Stimulated activated CD8-positive, alpha-beta memory T cell treated with anti-CD3 and anti-CD28 coated beads, Interleukin-12 subunit alpha, Interleukin-12 subunit beta, amount 100 ng/mL, for 24 hours (primary cell): ENCODE measurements around the gene AMBP.

Experiments used
- DNase-seq: peaks from one replicate; pipeline ENCODE4 v3.0.0-alpha.2; 2020; ENCODE audit errors: extremely low read depth

AMBP gene

DNA sequence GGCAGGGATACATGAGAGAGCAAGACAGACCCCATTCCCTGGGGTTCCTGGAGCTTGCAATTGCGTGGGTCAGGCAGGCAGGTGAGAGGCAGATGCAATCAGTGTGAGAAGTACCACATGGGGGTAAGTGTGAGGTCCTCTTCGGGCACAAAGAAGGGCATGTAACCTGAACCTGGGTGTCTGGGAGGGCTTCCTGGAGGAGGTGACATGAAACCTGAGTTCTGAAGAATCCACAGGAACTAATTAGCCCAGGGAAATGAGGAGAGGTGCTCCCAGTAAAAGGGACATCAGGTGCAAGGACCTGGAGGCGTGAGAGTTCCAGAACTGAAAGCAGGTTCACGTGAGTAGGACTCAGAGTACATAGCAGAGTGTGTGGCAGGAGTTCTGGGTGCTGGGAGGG, 2.5 kb downstream of the AMBP start:
- DNase-seq = no peak

DNA sequence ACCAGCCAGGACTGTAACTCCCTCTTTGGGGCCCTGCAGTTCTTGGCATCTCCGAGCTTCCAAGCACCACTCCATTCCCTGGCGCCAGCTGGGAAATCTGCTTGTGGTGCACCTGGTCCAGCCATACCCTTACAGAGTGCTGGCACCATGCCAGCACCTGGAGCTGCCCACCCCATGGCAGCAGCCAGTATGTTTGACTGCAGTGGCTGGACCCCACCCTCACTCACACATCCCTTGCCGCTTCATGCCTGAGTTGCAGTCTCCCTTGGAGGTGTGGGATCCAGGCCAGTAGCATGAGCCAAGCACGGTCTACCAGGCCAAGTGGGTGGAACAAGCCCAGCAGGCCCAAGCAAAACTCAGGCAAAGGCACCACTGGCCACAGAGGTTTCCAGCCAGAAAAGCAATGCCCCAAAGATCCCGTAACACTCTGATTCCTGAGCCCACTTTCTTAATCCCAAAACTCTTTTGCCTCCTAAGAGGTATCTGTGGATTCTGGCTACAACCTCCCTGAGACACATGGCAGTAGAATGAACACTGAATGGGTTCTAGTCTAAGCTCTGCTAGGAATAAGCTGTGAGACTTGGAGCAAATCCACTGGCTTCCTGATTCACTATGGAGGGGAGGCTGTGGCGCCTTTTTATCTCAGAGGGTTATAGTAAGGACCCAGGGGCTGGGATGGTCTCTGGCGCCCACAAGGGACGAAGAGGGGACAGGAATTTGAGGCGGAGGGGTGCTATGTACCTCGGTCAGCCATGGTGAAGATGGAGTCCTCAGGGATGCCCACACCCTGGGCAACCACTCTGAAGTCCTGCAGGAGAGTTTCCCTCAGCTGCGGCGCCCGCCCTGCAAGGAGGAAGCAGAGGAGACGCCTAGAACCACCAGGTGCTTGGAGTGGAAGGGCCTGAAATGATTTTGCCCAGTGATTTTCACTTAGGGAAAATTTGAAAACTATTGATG, 5.6 kb downstream of the AMBP start:
- DNase-seq = no peak

DNA sequence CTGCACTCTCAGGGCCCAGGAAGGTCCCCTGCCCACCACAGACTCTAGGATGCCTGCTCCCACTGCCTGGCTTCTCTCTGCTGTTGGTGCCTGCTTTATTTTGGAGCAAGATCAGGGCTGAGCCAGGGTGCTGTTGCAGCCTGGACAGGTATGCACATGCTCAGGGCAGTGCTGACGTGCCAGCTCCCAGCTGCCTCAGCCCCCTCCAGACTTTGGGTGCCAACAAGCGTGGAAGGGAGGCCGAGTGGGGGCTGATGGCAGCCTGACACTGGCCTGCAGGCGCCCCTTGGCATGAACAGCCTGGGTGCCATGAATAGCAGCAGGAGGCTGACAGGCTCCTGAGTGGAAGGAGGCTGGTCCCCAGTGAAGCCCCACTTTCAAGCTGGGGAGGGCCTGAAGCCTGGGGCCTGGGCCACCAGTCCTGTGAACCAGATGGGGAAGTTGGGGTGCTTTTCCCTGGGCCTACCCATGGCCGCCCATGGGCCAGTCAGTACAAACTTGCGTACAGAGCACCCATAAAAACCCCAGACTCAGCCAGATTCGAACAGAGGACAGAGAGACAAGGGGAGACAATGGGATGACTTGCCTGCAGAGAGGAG, 6.8 kb downstream of the AMBP start:
- DNase-seq = no peak

DNA sequence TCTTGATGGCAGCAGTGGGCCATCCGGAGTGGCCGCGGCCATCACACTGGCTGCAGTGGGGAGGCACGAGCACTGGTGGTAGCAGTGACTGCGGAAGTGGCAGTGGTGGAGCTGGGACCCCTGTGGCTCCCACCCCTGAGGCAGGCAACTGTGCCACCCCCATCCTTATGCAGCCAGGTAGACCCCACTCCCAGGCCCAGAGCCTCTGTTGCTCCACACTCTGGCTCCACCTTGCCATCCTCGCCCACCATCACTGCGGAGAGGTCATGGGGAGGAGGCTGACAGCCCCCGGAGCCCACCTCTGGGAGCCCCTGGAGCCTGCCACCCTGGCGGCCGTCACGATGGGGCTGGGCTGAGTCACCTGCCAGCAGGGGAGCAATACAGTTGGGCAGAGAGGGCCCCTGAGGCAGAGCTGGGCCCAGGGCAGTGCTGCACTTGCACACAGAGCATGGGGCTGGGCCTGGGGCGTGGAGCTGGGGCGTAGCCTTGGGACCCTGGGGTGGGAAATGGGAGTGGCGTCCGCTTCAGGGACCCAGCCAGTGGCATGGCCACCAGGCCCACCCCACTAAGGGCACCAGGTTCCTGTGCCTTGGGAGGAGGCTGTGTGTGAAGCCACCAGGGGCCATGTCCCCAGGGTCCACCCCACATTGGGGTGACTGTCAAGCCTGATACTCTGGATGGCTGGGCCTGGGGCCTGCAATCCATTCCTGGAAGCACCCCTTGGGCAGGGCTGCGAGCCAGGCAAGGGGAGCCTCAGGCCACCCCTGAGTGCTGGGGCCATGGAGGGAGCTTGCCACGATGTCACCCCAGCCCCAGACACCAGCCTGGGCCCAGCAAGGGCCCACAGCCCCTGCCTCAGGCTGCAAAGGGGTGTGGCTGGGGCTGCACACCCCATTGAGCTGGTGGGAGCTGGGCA, 7.7 kb downstream of the AMBP start:
- DNase-seq = no peak

DNA sequence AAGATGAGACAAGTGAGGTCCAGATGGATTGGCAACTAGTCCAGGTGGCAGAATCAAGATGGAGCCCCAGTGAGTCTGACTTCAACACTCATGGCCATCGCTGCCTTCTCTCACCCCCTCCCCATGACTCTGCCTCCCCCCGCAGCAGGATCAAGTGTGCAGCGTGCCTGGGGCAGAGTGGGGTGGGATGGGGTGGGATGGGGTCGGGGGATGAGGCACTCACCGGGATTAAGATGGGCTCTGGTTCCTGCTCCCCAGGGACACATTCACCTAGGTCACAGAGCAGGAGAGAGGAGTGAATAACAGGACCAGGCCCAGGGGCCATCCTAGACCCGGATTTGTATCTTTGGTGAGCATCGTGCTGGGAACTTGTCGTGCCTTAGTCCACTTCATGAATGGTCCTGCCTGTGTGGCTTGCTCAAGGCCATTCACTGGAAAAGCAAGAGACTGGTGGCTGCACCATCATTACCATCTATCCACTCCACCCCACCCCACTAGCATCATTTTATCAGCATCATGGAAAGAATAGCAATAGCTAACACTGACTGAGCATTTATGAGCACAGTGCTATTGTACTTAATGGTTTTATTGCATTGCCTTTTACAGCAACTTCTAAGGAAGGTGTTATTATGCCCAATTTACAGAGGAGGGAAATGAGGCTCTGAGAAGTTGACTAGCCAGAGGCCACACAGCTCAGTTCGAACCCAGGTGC, 8.5 kb downstream of the AMBP start:
- no peak for DNase-seq

DNA sequence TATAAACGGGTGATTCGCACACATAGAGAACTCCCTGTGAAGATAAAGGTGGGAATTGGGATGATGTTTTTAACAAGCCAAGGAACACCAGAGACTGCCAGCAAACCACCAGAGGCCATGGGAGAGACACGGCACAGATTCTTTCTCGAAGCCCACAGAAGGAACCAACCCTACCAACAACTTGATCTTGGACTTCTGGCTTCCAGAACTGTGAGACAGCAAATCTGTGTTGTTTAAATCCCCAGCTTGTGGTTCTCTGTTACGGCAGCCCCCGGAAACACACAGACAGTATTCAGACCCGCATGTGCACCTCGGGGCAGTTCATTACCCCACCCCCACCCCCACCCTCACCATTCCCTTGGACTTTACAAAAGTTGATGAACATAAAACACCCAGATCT, 12.8 kb downstream of the AMBP start:
- no peak for DNase-seq

DNA sequence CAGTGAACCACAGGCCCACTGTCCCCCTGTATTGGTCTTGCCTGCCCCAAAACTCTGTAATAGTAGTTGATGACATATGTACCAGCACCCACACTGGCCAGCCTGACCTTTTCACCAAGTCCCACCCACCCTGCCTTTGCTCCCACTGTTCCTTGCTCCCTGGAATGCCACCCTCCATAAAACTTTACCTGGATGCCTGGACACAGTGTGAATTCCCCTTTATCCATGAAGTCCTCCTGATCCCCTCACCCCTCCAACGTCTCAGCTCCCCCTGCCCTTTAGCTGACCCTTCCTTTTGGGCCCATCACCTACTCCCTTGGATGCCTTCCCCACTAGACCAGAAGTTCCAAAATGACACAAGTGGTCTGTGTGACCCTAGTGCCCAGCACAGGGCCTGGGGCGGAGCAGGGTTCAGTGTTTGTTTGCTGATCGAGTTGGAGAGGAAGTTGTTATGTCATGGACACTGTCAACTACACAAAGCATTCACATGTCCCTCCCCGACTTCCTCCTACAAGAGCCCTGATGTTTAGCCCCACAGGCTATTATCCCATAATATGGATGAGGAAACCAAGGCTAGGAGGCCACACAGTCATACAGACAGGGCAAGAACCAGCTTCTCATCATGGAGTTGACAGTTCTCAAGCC, 16.1 kb downstream of the AMBP start:
- DNase-seq = no peak

DNA sequence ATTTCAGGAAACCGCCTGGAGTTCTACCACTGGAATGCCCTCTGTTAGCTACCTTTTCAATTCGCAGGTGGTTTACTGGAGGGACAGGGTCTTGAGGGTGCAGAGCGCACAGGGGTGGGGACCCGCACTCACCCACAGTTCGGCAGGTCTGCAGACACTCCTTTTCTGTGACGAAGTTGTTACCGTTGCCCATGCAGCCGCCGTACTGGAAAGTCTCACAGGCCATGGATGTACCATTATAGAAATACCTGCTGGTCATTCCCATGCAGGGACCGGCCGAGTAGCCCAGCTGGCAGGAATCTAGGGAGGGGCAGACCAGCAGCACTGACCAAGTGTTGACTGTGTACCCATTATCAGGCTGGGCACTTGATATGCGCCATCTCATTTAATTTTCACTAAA, 16.8 kb downstream of the AMBP start:
- no peak for DNase-seq

DNA sequence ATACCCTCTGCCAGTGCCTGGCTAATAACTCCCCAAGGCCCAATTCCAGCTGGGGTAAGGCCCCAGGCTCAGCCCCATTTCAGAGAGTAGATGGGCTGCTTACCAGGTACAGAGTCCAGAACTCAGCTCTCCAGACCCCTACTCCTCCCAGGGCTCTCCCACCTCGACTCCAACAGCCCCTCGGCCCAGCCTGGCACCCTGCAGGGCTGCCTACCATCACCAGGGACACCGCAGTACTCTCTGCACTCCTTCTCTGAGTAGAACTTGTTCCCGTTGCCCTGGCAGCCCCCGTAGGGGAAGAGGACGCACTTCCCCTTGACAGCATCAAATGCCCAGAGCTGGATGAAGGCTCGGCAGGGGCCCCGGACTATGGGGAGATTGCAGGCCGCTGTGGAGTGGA, 17.4 kb downstream of the AMBP start:
- DNase-seq = no peak

DNA sequence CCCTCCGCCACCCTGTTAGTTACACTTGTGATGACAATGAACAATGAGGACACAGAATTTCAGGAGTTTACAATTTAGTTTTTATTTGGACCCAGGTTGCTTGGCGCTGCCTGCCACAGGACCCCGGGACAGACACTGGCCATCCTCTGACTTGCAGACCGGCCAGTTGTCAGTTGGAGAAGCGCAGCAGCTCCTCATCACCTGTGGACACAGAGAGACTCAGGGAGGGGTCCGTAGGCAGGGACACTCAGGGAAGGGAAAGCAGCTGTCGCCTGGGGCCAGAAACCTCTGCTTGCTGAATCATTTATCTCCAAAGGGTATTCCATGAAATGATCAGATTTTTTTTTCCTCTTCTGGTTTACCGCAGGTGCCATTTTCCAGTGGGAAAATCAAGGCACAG, 18.0 kb downstream of the AMBP start:
- DNase-seq = no peak

DNA sequence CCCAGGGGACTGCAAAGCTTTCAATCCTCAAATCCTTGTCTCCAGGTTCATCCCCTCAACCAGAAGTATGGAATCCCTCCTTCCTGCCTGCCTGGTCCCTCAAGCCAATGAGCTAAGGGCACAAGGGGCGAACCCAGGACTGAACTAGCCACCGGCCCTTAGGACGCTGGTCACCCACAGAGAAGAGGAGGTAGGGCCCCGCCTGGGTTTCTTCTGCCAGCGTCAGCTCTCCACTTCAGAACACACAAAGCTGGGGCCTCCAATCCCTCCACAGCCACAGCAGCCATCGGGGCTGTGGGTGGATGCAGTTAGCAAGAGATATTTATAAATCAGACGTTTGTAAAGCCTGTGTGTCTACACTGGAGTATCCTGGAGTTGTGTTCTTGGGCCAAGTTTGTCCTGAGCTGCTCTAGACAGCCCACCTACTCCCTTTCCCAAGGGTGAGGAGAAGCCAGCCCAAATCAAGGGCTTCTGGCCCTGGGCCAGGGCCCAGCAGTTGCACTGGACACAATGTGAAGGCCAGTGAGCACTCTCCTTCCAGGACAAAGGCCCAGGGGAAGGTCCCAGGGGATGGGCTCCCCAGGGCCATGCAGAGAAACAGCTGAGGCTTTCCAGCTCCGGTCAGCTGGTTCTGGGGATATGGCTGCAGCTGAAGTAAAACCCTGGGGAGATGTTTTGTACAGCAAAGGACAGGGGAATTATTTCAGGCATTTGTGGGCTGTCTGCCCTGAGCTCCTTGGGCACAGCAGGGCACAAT, 18.9 kb downstream of the AMBP start:
- no peak for DNase-seq

DNA sequence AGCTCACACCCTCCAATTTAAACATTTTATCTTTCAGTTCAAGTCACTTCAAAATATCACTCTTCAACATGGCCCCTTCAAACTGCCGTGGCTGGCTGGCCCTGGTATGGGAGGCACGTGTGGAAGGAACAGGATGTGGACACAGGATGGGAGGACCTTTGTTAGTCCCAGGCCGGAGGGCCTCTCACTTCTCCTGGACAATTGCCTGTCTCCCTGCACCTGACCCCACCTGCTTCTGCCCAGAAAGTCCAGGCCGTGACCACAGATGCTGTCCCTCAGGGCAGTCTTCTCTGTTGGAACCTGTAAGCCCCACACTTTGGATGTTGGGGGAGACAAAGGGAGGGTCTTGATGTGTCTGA, 19.4 kb downstream of the AMBP start:
- no peak for DNase-seq

DNA sequence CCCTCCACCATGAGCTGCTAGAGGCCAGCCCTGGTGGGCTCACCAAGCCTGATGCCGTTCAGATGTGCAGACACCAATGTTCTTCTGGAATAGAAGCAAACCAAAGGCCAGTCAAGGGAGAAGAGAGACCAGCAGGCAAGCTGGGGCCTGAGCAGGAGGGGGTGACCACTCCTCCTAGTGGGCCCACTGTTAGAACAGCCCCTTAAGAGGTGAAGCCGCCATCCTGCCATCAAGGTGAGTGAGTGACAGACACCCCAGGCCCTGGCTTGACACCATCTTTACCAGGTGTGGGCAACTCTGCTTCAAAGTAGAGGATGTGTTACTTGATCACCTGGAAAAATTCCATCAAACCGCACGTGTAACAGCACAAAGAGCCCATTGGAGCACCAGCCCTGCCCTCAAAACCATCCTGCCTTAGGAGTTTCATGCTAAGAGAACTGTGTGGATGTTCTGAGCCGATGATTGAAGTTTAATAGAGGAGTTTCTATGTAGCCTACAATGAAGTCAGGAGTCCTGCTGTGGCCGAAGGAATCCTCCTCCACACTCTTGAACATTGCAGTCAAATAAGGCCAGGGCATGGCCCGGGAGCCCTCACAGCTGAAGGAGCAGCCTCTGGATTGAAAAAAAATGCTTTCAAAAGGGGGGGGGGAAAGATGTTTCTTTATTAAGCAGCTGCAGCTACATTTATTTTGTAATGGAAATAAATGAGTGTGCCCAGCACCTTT, 20.8 kb downstream of the AMBP start:
- DNase-seq = no peak

DNA sequence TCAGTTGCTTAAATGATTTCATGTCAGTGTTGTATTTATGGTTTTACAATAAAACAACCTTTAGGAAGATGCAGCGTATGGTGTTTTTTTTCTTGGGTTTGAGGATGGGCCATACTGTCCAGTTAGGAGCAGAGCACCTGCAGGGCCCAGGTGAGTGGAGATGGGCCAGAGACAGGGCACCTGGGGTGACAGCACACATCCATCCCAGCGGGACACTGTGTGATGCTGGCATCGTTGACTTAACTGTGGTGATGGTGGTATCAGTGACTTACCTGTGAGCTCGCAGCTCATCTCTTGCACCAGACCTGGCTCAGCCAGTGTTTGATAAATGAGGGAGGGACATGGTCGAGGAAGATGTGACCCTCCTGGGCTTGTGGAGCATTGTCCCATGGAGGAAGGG, 21.6 kb downstream of the AMBP start:
- no peak for DNase-seq

DNA sequence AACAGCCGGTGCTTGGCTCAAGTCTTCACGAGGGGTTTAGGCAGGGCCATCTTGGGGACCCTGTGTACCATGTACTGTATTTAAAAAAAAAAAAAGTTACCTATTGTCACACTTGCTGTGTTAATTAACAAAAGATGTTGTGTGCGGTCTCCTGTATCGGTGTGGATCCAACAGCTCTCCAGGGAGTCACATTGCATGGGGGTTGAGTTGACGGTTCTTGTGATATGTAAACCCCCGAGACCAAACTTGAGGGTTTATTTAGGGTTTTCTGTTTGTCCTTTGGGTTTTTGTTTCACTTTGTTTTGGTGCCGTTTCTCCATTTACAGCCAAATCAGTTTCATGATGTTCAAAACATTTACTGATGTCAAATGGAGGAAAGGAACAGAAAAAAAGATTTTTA, 22.2 kb downstream of the AMBP start:
- no peak for DNase-seq

DNA sequence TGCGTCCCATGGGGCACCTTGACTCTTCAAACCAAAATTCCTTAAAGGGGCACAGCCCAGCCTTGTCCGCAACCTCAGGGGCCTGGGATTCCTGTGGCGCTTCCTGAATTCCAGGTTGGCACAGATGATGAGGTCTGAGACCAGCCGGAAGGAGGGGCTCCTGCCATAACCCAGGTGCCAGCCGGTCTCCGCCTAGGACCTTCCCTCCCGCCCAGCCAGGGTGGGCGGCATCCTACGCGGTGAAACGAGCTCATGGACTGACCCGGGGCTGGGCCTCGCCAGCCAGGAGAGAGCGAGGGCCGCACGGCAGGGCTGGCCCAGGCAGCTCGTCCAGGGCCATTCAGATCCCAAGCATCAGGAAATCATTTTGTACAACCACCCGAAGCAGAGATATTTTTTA, 23.0 kb downstream of the AMBP start:
- no peak for DNase-seq

DNA sequence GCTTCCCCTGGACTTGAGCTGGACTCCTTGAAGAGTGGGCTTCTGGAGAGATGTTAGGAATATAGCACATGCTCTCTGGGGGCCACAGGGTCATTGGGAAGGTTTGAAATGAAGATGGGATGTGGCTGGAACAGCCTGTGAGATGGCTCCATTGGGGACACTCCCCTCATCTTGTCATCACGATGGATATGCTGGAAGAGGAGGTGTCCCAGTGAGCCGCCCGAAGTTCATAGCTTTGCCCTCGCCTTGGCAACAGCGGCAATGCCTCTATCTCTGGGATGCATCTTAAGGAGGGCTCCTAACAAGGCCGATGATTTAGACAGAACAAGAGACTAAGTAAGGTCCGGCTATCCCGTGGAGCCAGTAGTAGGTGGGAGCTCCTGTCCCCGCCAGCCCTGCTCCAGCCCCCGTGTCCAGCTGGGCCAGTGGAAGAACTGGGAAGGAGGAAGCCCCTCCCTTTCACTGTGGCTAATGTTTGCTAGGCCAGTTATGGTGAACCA, 23.9 kb downstream of the AMBP start:
- DNase-seq = no peak

DNA sequence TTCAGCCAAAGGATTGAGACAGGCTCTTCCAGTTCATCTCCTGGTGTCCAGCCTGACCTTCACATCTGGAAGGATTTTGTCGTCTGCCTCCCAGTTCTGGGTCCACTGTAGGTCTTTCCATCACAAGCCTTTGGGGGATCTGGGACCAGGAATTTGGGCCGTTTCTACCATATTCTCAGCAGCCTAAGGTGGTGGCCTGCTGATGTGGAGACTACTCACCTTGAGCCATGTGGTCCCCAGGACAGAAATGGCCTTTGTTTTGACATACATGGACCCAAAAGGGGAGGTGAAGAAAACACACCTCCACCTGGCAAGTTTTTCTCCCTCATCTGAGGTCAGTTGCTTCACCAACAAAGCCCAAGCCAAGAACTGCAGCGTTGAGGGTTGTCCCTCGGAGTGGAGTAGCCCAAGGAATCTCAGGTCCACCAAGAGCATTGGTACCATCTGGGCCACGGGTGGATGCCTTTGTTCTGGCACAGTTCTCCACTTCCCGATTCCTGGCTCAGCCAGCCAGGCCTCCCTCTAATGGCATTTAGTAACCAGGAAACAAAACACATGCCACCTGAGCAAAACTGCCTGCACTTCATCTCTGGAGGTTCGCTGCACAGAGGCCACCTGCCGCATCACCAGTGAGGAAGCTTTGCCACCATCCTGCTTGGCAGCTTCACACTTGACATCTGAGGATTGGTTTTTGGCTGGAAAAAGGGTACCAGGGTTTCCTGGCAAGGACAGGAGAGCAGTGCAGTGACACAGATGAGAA, 24.7 kb downstream of the AMBP start:
- DNase-seq = no peak

DNA sequence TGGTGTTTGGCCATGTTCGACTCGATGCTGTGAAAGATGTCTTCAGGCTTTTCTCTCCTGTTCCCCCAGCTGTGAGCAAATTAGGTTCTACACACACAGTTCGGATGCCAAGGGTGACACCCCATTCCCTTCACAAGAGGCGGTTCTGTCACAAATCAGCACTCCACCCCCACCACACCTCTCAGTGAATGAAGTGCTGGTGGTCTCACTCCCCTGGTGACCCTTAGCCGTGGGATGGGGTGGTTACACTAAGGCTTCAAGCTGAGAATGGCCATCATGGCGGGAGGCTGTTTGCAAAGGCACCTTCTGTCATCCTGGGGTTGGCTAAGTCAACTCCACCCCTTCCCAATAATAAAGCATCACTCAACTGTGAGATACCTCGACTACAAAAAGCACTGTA, 26.4 kb downstream of the AMBP start:
- DNase-seq = no peak
